IMR-90 (cell line): ENCODE measurements around the gene CD163.

Source experiments
- CEBPB ChIP-seq: IDR thresholded peaks from 2 replicates; pipeline ENCODE4 v1.6.1; 2012; ENCODE audit warnings: low read depth, low read length, improper control_type of control experiment
- CHD1 ChIP-seq: IDR thresholded peaks from 2 replicates; pipeline ENCODE4 v1.6.1; 2012; ENCODE audit warnings: low read depth, low read length, improper control_type of control experiment
- CTCF ChIP-seq: conservative IDR thresholded peaks from 2 replicates; pipeline ENCODE4 v1.5.1; 2012; ENCODE audit warnings: mild to moderate bottlenecking, low read depth, low read length, improper control_type of control experiment
- FOS ChIP-seq: fragments of 150-350 bp; IDR thresholded peaks from 2 replicates; pipeline ENCODE4 v1.6.1; 2016; ENCODE audit warnings: low read depth, low read length
- MAFK ChIP-seq: IDR thresholded peaks from 2 replicates; pipeline ENCODE4 v1.6.1; 2012; ENCODE audit warnings: low read depth, low read length, improper control_type of control experiment
- MAZ ChIP-seq: IDR thresholded peaks from 2 replicates; pipeline ENCODE4 v1.6.1; 2012; ENCODE audit warnings: low read depth, mild to moderate bottlenecking, low read length, improper control_type of control experiment, moderate library complexity, borderline replicate concordance
- POLR2A ChIP-seq: IDR thresholded peaks from 2 replicates; pipeline ENCODE4 v1.6.1; 2012; ENCODE audit warnings: mild to moderate bottlenecking, low read depth, low read length
- RAD21 ChIP-seq: IDR thresholded peaks from 2 replicates; pipeline ENCODE4 v1.6.1; 2012; ENCODE audit warnings: low read length, improper control_type of control experiment
- RCOR1 ChIP-seq: IDR thresholded peaks from 2 replicates; pipeline ENCODE4 v1.6.1; 2012; ENCODE audit warnings: mild to moderate bottlenecking, low read length, improper control_type of control experiment; ENCODE audit not compliant: insufficient replicate concordance
- RFX5 ChIP-seq: IDR thresholded peaks from 2 replicates; pipeline ENCODE4 v1.8.0; 2012; ENCODE audit warnings: low read depth, mild to moderate bottlenecking, low read length, moderate library complexity
- SMC3 ChIP-seq: fragments of 150-350 bp; IDR thresholded peaks from 2 replicates; pipeline ENCODE4 v1.6.1; 2016; ENCODE audit warnings: low read depth, mild to moderate bottlenecking, antibody characterized with exemption, low read length, moderate library complexity
- TF ChIP-seq, protein P1 (sequence below): fragments of 150-350 bp; IDR thresholded peaks from 2 replicates; pipeline ENCODE4 v1.6.1; 2017; ENCODE audit warnings: mild to moderate bottlenecking, antibody characterized with exemption, low read length, low read depth

DNA sequence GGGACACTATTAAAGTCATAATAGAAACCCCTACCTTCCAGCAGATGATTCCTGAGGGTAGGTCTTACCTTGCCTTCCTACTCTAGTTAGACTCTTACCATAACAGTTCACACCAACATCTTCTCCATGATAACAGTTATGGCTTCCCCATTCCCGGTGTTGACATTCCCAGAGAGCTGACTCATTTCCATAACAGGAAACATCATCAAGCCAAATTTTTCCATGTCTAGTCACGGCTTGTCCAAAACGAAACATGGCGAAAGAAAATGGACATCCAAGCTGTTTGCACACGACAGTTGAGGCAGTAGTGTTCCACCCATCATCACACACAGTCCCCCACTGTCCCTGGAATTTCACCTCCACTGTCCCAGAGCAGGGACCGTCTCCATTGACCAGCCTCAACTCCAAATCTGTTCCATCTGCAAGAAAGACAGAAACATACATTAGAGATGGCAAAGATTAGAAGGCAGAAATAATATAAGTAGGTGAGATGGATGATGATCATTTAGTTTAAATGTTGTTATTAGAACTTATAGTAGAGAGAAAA, 70.2 kb downstream of the CD163 start:
- TF ChIP-seq POLR2A (no peak), CEBPB (peak; percentile 15; the same call in 1 of the 2 replicates), RAD21 (no peak), CTCF (no peak), RCOR1 (no peak), FOS (peak; percentile 89), SMC3 (no peak), MAFK (no peak), RFX5 (no peak), CHD1 (no peak), MAZ (no peak)
- TF ChIP-seq, protein P1, sequence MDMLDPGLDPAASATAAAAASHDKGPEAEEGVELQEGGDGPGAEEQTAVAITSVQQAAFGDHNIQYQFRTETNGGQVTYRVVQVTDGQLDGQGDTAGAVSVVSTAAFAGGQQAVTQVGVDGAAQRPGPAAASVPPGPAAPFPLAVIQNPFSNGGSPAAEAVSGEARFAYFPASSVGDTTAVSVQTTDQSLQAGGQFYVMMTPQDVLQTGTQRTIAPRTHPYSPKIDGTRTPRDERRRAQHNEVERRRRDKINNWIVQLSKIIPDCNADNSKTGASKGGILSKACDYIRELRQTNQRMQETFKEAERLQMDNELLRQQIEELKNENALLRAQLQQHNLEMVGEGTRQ: no peak
